Measurements from ENCODE around the gene DNHD1. TPM values are rescaled to one million over a fixed set of nuclear protein-coding genes. Genes with fewer than 3 reads are reported as not detected.

DNHD1 gene
- total RNA-seq, 3 donors from 2014 or later: 12.9 to 17.7 (median 15.5) TPM

DNA sequence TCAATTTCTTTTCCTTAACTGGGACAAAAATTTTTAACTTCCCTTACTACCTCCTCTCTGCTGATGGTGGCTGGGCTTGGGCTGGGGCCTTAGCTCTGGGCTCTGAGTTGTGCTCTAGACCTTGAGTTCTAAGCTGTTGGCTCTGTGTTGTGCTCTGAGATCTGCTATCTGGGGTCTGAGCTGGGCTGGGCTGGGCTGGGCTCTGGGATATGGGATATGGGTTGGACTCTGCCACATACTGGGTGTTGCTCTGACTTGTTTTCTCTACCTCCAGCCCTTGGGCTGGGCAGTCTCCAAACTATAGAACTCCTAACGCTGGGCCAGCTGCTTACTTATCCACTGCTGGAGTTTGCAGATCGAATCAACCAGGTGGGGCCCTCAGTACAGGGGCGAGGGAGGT, 41.9 kb downstream of the DNHD1 start:
- Histone ChIP-seq H3K4me1 (ENCODE audit: low read depth) (no peaks in the 10 kb centered on the region), H3K36me3 (ENCODE audit: low read depth) (no peaks in the 10 kb centered on the region), H3K9me3 (no peaks in the 10 kb centered on the region), H3K4me3 (no peak overlapping the region)
- ATAC-seq (no peak), DNase-seq (no peak)
- TF ChIP-seq, protein P1, sequence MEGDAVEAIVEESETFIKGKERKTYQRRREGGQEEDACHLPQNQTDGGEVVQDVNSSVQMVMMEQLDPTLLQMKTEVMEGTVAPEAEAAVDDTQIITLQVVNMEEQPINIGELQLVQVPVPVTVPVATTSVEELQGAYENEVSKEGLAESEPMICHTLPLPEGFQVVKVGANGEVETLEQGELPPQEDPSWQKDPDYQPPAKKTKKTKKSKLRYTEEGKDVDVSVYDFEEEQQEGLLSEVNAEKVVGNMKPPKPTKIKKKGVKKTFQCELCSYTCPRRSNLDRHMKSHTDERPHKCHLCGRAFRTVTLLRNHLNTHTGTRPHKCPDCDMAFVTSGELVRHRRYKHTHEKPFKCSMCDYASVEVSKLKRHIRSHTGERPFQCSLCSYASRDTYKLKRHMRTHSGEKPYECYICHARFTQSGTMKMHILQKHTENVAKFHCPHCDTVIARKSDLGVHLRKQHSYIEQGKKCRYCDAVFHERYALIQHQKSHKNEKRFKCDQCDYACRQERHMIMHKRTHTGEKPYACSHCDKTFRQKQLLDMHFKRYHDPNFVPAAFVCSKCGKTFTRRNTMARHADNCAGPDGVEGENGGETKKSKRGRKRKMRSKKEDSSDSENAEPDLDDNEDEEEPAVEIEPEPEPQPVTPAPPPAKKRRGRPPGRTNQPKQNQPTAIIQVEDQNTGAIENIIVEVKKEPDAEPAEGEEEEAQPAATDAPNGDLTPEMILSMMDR (IDR thresholded peaks at IDR 0.05): no peak
- intact Hi-C loops (cut with DNase I, micrococcal nuclease): no loop called here

DNA sequence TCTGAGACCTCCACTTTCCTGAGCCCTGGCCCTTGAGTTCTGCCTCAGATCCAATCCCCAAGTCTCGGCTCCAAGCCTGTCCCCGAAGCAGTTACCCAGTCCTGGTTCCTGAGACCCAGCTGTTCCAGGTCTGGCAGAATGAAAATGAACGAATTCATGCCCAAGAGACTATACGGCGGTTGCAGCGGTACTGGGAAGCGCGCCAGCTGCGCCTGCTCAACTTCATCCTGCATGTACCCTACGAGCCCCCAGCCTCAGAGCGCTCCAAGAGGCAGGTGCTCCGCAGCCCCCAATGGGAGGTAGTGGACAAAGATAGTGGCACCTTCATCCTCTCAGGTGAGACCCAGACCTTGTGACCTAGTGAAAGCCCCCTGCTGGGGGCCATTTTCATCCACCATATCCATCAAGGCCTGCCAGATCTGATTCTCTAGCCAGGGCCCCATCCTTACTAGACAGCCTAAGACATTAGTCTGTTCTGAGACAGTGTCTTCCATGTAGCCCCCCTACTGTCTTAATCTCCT, 42.7 kb downstream of the DNHD1 start:
- no peaks in the 10 kb centered on the region for H3K36me3 ChIP-seq (ENCODE audit: low read depth)
- no peaks in the 10 kb centered on the region for H3K4me1 ChIP-seq (ENCODE audit: low read depth)
- intact Hi-C loops (cut with DNase I, micrococcal nuclease): loop anchor here in 1 of 2 donors (10.0 kb wide), 1 partner anchor 55 kb away; no protein-coding TSS in a partner anchor
- TF ChIP-seq, protein P1 (IDR thresholded peaks at IDR 0.05): no peak
- DNase-seq (no peak), ATAC-seq (no peak)
- no peaks in the 10 kb centered on the region for H3K9me3 ChIP-seq
- H3K4me3 ChIP-seq: no peak overlapping the region

DNA sequence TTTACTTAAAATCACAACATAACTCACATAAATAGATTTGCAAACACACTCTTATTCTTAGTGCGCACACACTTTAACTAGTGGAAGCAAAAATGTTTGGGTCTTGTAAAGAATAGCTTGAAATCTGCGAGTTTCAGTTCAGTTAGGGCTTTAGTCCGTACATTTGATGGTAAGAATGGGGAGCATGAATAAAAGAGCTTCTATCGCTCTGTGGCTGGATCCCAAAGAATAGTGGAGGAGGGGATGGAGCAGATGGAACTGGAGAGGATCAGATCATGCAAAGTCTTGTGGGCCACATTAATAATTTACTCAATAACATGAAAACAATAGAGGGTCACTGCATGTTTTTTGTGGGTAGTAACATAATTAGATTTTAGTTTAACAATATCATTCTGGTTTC, 44.3 kb downstream of the DNHD1 start:
- ATAC-seq (no peak), DNase-seq (no peak)
- H3K36me3 ChIP-seq (ENCODE audit: low read depth): no peaks in the 10 kb centered on the region
- intact Hi-C loops (cut with DNase I, micrococcal nuclease): loop anchor here in 1 of 2 donors (10.0 kb wide), 1 partner anchor 53 kb away; no protein-coding TSS in a partner anchor
- H3K9me3 ChIP-seq: no peaks in the 10 kb centered on the region
- no peak overlapping the region for H3K4me3 ChIP-seq
- TF ChIP-seq, protein P1 (IDR thresholded peaks at IDR 0.05): no peak
- no peaks in the 10 kb centered on the region for H3K4me1 ChIP-seq (ENCODE audit: low read depth)

GRCh38 chr11:6542727-6543126, 45.6 kb downstream of the DNHD1 start:
- TF ChIP-seq, protein P1 (IDR thresholded peaks at IDR 0.05): no peak
- no peak overlapping the region for H3K4me3 ChIP-seq
- DNase-seq (no peak), ATAC-seq (no peak)
- no peaks in the 10 kb centered on the region for H3K4me1 ChIP-seq (ENCODE audit: low read depth)
- no peaks in the 10 kb centered on the region for H3K36me3 ChIP-seq (ENCODE audit: low read depth)
- intact Hi-C loops (cut with DNase I, micrococcal nuclease): loop anchor here in 1 of 2 donors (10.0 kb wide), 1 partner anchor 52 kb away; no protein-coding TSS in a partner anchor
- no peaks in the 10 kb centered on the region for H3K9me3 ChIP-seq

- ATAC-seq (peak; percentile 13), DNase-seq (no peak)
- intact Hi-C loops (cut with DNase I, micrococcal nuclease): loop anchor here in 1 of 2 donors (10.0 kb wide), 1 partner anchor 50 kb away; no protein-coding TSS in a partner anchor
- Histone ChIP-seq H3K4me3 (no peak overlapping the region), H3K4me1 (ENCODE audit: low read depth) (no peaks in the 10 kb centered on the region), H3K36me3 (ENCODE audit: low read depth) (no peaks in the 10 kb centered on the region), H3K9me3 (no peaks in the 10 kb centered on the region)
- TF ChIP-seq, protein P1 (IDR thresholded peaks at IDR 0.05): no peak
Measured at GRCh38 chr11:6544921-6545850, 48.1 kb downstream of the DNHD1 start.

Measured in mucosa of descending colon (tissue), 3 donors.